HG03558 (cell line): ENCODE data around the gene ARFGAP2.
"Not testable (repeated sequence)": the region's sequence is repeated elsewhere in the genome, so short reads cannot be mapped to it uniquely, and the experiment has no call there.

ENCODE experiments used
- ATAC-seq: cut with Tn5 transposase; IDR thresholded peaks from one replicate; pipeline ENCODE4 v1.9.1; 2021; ENCODE audit warnings: moderate number of reproducible peaks; ENCODE audit not compliant: unreplicated experiment; ENCODE audit errors: extremely low read depth

Gene ARFGAP2

DNA sequence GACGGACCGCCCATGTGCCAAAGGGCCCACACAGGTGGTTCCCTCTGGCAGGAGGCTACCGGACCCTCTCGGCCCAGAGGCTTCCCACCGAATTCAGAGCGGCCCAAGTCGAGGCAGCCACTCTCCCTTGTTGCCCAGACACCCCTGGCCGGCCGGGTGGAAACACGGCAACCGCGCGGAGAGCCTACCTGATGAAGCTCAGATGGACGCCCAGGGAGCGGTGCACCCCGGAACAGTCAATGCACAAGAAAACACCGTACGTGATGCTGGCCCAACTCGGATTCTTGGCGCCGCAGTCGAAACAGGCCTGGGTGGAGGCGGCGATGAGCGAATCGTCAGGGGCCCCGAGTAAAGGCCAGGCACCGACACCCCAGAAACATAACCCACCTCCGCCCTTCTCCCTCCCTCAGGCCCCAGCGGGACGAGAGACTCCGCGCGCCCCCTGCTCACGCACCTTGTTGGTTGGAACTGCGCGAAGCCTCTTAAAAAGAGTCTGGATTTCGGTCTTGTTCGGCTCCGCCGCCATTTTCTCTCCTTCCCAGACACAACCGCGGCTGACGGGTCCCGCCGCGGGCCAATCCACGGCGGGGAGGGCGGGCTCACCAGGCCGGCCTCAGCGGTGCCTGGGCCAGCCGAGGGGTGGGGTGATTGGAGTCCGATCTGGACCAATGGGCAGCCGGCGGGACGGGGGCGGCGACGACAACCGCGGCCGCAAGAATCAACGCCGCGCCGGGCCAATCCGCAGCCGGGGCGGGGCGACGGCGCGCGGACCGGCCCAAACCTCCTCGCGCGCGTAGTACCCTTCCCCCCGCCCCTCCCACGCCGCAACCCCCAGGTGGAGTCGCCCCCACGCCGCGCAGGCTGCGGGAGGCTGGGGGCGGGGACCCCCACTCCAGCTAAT lies at the start of gene ARFGAP2:
Gene ARFGAP2 (minus strand): TSS at position 552 of the 901 bp plus-strand sequence. CDS start 26 bp downstream, at position 526.
- peak; percentile 74 for ATAC-seq

DNA sequence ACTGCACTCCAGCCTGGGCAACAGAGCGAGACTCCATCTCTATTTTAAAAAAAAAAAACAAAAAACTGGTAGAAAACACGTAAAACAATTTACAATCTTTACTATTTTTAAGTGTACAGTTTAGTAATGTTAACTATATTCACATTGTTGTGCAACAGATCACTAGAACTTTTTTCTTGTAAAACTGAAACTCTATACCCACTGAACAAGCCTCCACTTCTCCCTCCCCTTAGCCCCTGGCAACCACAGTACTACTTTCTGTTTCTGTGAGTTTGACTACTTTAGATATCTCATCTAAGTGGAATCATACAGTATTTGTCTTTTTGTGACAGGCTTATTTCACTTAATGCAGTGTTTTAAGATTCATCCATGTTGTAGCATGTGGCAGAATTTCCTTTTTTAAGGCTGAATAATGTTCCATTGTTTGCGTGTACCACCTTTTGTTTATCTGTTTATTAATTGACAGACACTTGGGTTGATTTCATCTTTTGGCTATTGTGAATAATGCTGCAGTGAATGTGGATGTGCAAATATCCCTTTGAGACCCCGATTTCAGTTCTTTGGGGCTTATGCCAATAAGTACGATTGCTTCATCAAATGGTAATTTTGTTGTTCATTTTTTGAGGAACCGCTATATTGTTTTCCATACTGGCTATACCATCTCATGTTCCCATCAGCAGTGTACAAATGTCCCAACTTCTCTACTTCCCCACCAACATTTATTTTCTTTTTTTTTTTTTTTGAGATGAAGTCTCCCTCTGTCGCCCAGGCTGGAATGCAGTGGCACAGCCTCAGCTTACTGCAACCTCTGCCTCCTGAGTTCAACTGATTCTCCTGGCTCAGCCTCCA lies 49.1 kb upstream of the ARFGAP2 start:
- ATAC-seq, result peak; percentile 49

- ATAC-seq, result no peak
Measured at GRCh38 chr11:47222696-47223095, 46.0 kb upstream of the ARFGAP2 start.

DNA sequence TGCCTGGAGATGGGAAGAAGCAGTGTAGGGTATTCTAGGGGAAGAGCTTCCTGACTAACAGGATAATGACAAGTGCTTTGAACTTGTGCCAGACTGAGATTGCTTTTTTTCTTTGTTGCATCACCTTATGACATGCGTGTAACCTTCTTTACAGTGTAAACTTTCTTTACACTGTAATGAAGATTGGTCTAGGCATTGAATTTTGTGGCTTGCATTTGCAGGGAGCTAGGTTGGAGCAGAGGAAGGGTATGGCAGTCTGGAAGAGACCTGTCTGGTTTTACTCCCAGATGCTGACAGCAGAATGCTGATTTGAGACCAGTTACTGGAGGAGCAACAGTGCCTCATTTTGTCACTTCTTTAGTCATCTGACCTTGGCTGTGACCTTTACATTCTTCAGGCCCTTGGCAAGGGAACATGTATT lies 43.7 kb upstream of the ARFGAP2 start:
- no peak for ATAC-seq

DNA sequence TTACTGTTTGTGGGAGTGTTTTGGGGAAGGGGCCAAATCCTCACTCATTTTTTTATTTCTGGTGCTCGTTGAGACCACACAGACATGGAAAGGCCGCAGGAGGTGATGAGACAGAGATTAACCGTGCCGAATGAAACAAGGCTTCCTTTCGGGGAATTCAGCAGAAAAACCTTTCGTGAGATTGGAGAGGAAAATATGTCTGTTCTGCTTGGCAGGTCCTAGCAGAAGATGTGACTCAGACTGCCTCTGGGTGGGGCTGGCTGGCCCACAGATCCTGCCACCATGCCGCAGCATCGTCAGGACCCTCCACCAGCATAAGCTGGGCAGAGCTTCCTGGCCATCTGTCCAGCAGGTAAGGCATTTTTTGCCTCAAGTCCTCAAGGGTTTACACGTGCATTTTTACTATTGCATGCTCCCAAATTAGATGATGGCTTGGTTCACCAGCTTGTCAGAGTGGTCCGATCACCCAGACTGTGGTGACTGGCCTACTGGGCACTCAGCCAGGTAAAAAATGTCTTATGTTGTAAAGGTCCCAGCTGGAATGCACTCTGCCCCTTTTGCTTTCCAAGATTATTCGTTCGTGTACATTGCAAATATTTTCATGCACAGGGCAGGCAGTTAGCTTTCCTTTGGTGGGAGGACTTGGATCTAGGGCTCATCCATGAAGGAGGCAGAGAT lies 39.6 kb upstream of the ARFGAP2 start:
- no peak for ATAC-seq

GRCh38 chr11:47215366-47215910 lies 38.8 kb upstream of the ARFGAP2 start:
- ATAC-seq, result no peak

GRCh38 chr11:47213950-47214565 lies 37.4 kb upstream of the ARFGAP2 start:
- ATAC-seq, result no peak

GRCh38 chr11:47212938-47213337 lies 36.3 kb upstream of the ARFGAP2 start:
- no peak for ATAC-seq

DNA sequence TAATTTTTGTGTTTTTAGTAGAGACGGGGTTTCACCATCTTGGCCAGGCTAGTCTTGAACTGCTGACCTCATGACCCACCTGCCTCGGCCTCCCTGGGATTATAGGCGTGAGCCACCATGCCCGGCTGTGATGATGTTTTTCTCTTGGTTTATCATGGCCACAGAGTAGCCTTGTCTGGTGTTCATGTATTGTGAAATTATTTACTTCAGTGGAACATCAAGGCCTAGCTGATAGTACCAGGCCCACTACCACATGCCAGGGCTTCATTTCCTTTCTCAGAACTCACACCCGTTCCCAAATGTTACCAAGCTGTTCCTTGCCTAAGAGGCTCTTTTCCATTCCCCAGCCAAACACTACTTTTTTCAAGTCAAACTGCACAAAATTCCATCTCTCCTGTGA lies 31.9 kb upstream of the ARFGAP2 start:
- no peak for ATAC-seq

DNA sequence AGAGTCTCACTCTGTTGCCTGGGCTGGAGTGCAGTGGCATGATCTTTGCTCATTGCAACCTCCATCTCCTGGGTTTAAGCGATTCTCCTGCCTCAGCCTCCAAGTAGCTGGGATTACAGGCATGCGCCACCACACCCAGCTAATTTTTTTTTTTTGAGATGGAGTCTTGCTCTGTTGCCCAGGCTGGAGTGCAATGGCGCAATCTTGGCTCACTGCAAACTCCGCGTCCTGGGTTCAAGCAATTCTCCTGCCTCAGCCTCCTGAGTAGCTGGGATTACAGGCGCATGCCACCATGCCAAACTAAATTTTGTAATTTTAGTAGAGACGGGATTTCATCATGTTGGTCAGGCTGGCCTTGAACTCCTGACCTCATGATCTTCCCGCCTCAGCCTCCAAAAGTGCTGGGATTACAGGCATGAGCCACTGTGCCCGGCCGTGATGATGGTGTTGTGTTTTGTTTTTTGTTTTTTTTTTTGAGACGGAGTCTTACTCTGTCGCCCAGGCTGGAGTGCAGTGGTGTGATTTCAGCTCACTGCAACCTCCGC lies 31.4 kb upstream of the ARFGAP2 start:
- ATAC-seq, result not testable (repeated sequence)

- ATAC-seq, result no peak
Measured at GRCh38 chr11:47207459-47207858, 30.8 kb upstream of the ARFGAP2 start.

GRCh38 chr11:47206577-47206976 lies 29.9 kb upstream of the ARFGAP2 start:
- not testable (repeated sequence) for ATAC-seq

DNA sequence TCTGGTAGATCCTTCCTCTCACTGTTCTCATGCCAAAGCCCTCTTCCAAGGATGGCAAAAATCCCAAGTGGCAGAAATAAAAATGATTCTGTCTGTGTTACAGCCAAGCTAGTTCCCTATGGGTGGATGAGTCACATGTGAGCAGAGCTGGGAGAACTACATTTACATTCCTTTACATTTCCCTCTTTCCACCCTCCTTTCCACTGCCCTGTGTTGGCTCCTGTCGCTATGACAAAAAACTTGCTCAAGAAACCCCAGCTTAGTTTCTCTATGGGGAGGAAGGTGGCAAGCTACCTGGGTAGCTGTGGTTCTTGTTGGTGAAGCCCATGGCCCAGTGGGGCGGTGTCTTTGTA lies 27.9 kb upstream of the ARFGAP2 start:
- ATAC-seq, result no peak

DNA sequence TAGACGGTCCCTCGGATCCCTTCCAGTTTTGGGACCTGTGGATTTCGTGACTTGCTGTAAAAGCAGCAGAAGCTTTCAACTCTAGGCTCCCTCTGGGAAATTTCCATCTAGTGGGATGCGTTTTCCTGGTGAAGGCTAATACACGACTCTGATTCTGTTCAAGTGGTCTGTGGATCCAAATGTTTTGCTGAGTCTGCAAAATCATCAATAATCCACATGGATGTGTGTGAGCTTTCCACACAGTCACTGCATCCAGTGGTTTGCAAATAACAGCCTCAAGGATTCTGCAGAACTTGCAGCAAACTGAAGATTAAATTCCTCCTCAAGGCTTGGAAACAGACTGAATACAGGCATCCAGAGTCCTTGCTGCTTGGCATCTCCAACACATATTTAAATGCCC lies 25.9 kb upstream of the ARFGAP2 start:
- no peak for ATAC-seq

DNA sequence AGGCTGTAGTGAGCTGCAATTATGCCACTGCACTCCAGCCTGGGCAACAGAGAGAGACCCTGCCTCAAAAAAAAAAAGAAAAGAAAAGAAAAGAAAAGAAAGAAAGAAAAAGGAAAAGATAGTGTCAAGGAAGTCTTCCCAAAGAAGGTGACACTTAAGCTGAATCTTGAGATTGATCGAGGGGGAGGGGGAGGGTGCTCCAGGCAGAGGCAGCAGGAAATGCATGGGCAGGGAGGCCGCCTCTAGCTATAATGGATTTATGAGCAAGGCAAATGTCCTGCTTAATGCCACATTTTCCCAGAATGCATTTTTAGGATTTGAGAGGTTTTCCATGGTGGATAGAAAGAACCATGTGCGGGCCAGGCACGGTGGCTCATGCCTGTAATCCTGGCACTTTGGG lies 24.3 kb upstream of the ARFGAP2 start:
- no peak for ATAC-seq

- not testable (repeated sequence) for ATAC-seq
Measured at GRCh38 chr11:47198161-47198560, 21.5 kb upstream of the ARFGAP2 start.

- no peak for ATAC-seq
Measured at GRCh38 chr11:47192111-47192510, 15.4 kb upstream of the ARFGAP2 start.

GRCh38 chr11:47191137-47191536 lies 14.5 kb upstream of the ARFGAP2 start:
- ATAC-seq, result not testable (repeated sequence)

GRCh38 chr11:47189100-47189834 lies 12.6 kb upstream of the ARFGAP2 start:
- no peak for ATAC-seq
